Osteocyte (in vitro differentiated cells): ENCODE data around the gene RAP1GDS1. TPM values are rescaled to one million over a fixed set of nuclear protein-coding genes. Genes with fewer than 3 reads are reported as not detected.
"Not testable (repeated sequence)": the region's sequence is repeated elsewhere in the genome, so short reads cannot be mapped to it uniquely, and the experiment has no call there.

ENCODE experiments used
- DNase-seq: peaks from one replicate; pipeline ENCODE4 v3.0.0; 2021; ENCODE audit warnings: mixed read lengths; ENCODE audit not compliant: unreplicated experiment; ENCODE audit errors: extremely low spot score
- H3K27ac Mint-ChIP-seq: one replicate; pipeline ENCODE4 v1.8.0; 2021; ENCODE audit warnings: mild to moderate bottlenecking, mixed read lengths; ENCODE audit not compliant: unreplicated experiment
- H3K27me3 Mint-ChIP-seq: one replicate; pipeline ENCODE4 v1.8.0; 2021; ENCODE audit warnings: mixed read lengths; ENCODE audit not compliant: unreplicated experiment
- H3K36me3 Mint-ChIP-seq: one replicate; pipeline ENCODE4 v1.8.0; 2021; ENCODE audit warnings: mixed read lengths; ENCODE audit not compliant: unreplicated experiment
- H3K4me1 Mint-ChIP-seq: one replicate; pipeline ENCODE4 v1.8.0; 2021; ENCODE audit warnings: mixed read lengths; ENCODE audit not compliant: unreplicated experiment
- H3K4me3 Mint-ChIP-seq: one replicate; pipeline ENCODE4 v1.8.0; 2021; ENCODE audit warnings: mild to moderate bottlenecking, moderate library complexity, mixed read lengths; ENCODE audit not compliant: unreplicated experiment
- H3K9me3 Mint-ChIP-seq: one replicate; pipeline ENCODE4 v1.8.0; 2021; ENCODE audit warnings: mixed read lengths; ENCODE audit not compliant: unreplicated experiment
- total RNA-seq: library from RNA; stranded (reverse); gene quantifications from 2 replicates; pipeline ENCODE4 v1.2.1, GENCODE V29; 2021
- TF ChIP-seq, protein P1 (sequence below): fragments of 200-600 bp; sonication (generic); IDR thresholded peaks from 2 replicates; pipeline ENCODE4 v1.5.0; 2021; ENCODE audit warnings: antibody characterized with exemption, mild to moderate bottlenecking, moderate library complexity

Gene RAP1GDS1
- total RNA-seq, 1 donor from 2014 or later, result 47.6 TPM

DNA sequence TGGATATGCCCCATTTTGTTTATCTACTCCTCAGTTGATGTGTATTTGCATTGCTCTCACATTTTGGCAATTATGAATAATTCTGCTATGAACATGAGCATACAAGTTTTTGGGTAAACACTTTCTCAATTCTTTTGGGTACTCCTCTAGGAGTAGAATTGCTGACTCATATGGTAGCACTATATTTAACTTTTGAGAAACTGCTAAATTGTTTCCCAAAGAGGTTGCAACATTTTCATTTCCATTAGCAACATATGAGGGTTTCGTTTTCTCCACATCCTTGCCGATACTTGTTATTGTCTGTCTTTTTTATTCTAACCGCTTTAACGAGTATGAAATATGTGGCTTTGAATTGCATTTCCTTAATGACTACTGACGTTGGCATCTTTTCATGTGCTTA is 211.9 kb downstream of the RAP1GDS1 start:
- peaks cover 24% of the 10 kb centered on the region for H3K4me1 Mint-ChIP-seq

DNA sequence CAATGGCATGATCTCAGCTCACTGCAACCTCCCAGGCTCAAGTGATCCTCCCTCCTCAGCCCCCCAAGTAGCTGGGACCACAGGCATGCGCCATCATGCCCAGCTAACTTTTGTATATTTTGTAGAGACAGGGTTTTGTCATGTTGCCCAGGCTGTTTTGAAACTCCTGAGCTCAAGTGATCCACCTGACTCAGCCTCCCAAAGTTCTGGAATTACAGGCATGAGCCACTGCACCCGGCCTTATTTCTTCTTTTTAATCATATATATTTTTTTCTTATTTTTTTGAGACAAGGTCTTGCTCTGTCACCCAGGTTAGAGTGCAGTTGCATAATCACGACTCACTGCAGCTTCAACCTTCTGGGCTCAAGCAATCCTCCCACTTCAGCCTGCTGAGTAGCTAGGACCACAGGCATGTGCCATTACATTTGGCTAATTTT is 213.2 kb downstream of the RAP1GDS1 start:
- Mint-ChIP-seq H3K4me1 (peaks cover 17% of the 10 kb centered on the region), H3K4me3 (no peak overlapping the region), H3K27me3 (no peaks in the 10 kb centered on the region), H3K36me3 (peaks cover 72% of the 10 kb centered on the region), H3K9me3 (no peaks in the 10 kb centered on the region), H3K27ac (no peak overlapping the region)
- TF ChIP-seq, protein P1, sequence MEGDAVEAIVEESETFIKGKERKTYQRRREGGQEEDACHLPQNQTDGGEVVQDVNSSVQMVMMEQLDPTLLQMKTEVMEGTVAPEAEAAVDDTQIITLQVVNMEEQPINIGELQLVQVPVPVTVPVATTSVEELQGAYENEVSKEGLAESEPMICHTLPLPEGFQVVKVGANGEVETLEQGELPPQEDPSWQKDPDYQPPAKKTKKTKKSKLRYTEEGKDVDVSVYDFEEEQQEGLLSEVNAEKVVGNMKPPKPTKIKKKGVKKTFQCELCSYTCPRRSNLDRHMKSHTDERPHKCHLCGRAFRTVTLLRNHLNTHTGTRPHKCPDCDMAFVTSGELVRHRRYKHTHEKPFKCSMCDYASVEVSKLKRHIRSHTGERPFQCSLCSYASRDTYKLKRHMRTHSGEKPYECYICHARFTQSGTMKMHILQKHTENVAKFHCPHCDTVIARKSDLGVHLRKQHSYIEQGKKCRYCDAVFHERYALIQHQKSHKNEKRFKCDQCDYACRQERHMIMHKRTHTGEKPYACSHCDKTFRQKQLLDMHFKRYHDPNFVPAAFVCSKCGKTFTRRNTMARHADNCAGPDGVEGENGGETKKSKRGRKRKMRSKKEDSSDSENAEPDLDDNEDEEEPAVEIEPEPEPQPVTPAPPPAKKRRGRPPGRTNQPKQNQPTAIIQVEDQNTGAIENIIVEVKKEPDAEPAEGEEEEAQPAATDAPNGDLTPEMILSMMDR, result no peak
- DNase-seq, result no peak

More for the DNA sequence above, 211.9 kb downstream of the RAP1GDS1 start:
- peaks cover 59% of the 10 kb centered on the region for H3K36me3 Mint-ChIP-seq
- H3K4me3 Mint-ChIP-seq, result no peak overlapping the region
- no peak for DNase-seq
- TF ChIP-seq, protein P1, result no peak
- H3K27ac Mint-ChIP-seq, result no peak overlapping the region
- H3K9me3 Mint-ChIP-seq, result no peaks in the 10 kb centered on the region
- H3K27me3 Mint-ChIP-seq, result no peaks in the 10 kb centered on the region

DNA sequence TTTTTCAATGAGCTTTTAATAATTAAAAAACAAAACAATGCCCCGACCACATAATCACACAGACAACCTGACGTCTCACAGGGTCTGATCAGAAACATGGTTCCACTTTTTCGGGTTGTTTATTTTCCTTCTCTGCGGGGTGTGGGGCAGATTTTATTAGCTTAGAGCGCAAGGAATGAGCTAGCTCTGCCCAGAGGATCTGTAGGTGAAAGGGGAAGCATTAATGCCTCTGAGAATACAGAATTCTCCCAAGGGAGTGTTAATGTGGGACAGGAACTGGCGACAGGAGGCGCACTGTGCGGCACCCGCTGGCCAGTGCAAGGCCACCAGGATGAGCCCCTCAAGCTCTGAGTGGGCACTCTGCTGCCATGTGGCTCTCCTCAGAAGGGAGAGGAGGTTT is 215.7 kb downstream of the RAP1GDS1 start:
- no peaks in the 10 kb centered on the region for H3K4me1 Mint-ChIP-seq
- H3K27me3 Mint-ChIP-seq, result no peaks in the 10 kb centered on the region
- no peak overlapping the region for H3K27ac Mint-ChIP-seq
- no peaks in the 10 kb centered on the region for H3K9me3 Mint-ChIP-seq
- DNase-seq, result no peak
- H3K4me3 Mint-ChIP-seq, result no peak overlapping the region
- TF ChIP-seq, protein P1, result no peak
- peaks cover 61% of the 10 kb centered on the region for H3K36me3 Mint-ChIP-seq

DNA sequence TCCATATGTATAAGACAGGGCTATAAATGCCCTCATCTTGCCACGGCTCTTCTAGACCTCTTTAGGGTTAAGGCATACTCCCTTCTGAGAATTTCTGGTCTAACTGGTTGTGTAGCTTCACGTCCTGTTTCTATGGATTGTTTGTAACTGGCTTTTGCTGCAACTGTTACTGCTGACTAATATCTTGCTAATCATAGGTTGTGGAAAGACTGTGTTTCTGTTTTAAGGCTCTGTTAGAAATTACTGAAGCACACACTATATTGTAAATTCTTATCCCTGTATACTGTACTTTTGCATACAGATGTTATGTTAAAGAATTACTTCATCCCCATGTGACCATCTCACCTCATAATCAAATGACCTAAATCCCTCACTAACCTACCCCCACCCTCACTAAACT is 218.4 kb downstream of the RAP1GDS1 start:
- not testable (repeated sequence) for DNase-seq, H3K27ac Mint-ChIP-seq, H3K4me3 Mint-ChIP-seq, H3K27me3 Mint-ChIP-seq, H3K9me3 Mint-ChIP-seq
- peaks cover 47% of the 10 kb centered on the region for H3K36me3 Mint-ChIP-seq
- H3K4me1 Mint-ChIP-seq, result peaks cover 17% of the 10 kb centered on the region

DNA sequence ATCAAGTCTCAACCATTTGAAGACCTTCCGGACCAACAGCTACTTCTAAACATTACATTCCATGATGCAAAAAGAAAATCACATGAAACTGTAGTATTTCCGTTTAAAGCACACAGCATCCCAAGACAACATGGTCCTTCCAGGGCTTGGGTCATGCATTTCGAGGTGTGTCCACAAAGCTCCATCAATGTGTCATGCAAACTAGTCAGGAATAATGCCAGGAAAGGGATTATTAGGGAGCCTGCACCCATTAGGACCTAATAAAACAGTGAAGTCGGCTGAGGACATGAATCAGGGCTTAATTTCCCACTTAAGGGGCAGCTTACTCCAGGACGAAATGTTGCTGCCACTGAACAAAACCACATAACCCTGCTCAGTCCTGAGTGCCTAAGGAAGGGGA is 219.4 kb downstream of the RAP1GDS1 start:
- TF ChIP-seq, protein P1, result no peak
- Mint-ChIP-seq H3K27me3 (no peaks in the 10 kb centered on the region), H3K27ac (no peak overlapping the region), H3K4me1 (peaks cover 19% of the 10 kb centered on the region), H3K9me3 (no peaks in the 10 kb centered on the region), H3K36me3 (peaks cover 38% of the 10 kb centered on the region), H3K4me3 (no peak overlapping the region)
- no peak for DNase-seq

DNA sequence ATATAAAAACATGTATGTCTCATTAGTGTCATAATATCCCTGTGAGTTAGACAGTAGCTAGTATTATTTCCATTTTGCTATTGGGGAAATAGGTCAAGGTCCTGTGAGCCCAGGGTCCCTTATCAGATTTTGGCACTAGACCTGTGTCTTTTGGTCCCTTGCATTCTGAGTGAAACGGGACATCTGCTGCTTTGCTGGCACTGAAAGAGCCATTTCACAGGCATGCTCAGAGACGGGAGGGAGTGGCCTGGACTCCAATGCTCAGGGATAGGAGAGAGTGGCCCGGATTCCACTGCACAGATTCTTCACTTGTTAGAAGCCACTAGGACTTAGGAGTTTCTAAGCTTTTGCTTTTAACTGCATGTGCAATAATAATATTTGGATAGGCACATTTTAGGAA is 220.0 kb downstream of the RAP1GDS1 start:
- Mint-ChIP-seq H3K36me3 (peaks cover 37% of the 10 kb centered on the region), H3K27ac (no peak overlapping the region), H3K27me3 (no peaks in the 10 kb centered on the region), H3K4me3 (no peak overlapping the region), H3K4me1 (peaks cover 22% of the 10 kb centered on the region), H3K9me3 (no peaks in the 10 kb centered on the region)
- TF ChIP-seq, protein P1, result no peak
- no peak for DNase-seq
